ENCODE measurements around the gene MTHFR. TPM values are rescaled to one million over a fixed set of nuclear protein-coding genes. Genes with fewer than 3 reads are reported as not detected.

Gene MTHFR
- total and polyA plus RNA-seq, 2 of the 8 experiments (the other 6 are each of a cell fraction or from before 2014, with no cell fraction given) = 8.7 to 18.5 TPM

DNA sequence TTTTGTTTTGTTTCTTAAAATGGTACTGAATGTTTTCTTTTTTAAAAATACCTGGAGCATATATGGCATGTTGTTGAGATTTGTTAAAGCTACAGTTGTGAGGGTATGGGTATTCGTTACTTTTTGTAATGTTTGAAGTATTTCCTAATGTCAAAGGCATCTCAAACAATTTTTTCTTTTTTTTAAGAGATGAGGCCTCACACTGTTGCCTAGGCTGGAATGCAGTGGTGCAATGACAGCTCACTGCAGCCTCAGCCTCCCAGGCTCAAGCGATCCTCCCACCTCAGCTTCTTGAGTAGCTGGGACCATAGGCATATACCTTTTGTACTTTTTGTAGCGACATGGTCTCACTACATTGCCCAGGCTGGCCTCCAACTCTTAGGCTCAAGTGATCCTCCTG, 16.3 kb upstream of the MTHFR start (continued):
- no peak for TF ChIP-seq GABPA (IDR thresholded peaks at IDR 0.05; ENCODE audit: borderline replicate concordance, insufficient read depth, low read length)
- TF ChIP-seq SP4 (IDR thresholded peaks at IDR 0.05; ENCODE audit: low read length) = no peak

Data from H1 (cell line).